DMS53 treated with DMSO at 0.1 percent for 48 hours (cell line): ENCODE results near the gene THOC3.
"Not testable (repeated sequence)": the region's sequence is repeated elsewhere in the genome, so short reads cannot be mapped to it uniquely, and the experiment has no call there.

ENCODE experiments used
- DNase-seq: peaks from one replicate; lab custom pipeline; 2025; ENCODE audit not compliant: unreplicated experiment; lab: John Stamatoyannopoulos, UW

The THOC3 gene

GRCh38 chr5:175967471-175968372 is at the start of gene THOC3:
Gene THOC3 (minus strand): TSS chr5:175968315. CDS start chr5:175968208, 107 bp downstream.
- DNase-seq: not testable (repeated sequence)

GRCh38 chr5:176017324-176017723 is 49.2 kb upstream of the THOC3 start:
- DNase-seq: not testable (repeated sequence)

GRCh38 chr5:176014360-176014759 is 46.2 kb upstream of the THOC3 start:
- DNase-seq: not testable (repeated sequence)

- DNase-seq: not testable (repeated sequence)
Observed at GRCh38 chr5:176011088-176011487, 43.0 kb upstream of the THOC3 start.

- DNase-seq: not testable (repeated sequence)
Observed at GRCh38 chr5:176010202-176010601, 42.1 kb upstream of the THOC3 start.

- DNase-seq: not testable (repeated sequence)
Observed at GRCh38 chr5:176007220-176007619, 39.1 kb upstream of the THOC3 start.

GRCh38 chr5:176006819-176007218 is 38.7 kb upstream of the THOC3 start:
- DNase-seq: not testable (repeated sequence)

- DNase-seq: not testable (repeated sequence)
Observed at GRCh38 chr5:175997979-175998378, 29.9 kb upstream of the THOC3 start.

GRCh38 chr5:175997495-175997894 is 29.4 kb upstream of the THOC3 start:
- DNase-seq: not testable (repeated sequence)

GRCh38 chr5:175996791-175997190 is 28.7 kb upstream of the THOC3 start:
- DNase-seq: not testable (repeated sequence)

GRCh38 chr5:175995506-175995905 is 27.4 kb upstream of the THOC3 start:
- not testable (repeated sequence) for DNase-seq

- not testable (repeated sequence) for DNase-seq
Observed at GRCh38 chr5:175979371-175979995, 11.4 kb upstream of the THOC3 start.

- DNase-seq: not testable (repeated sequence)
Observed at GRCh38 chr5:175968381-175968780, 266 bp upstream of the THOC3 start.

- DNase-seq: not testable (repeated sequence)
Observed at GRCh38 chr5:175962329-175962728, 5.8 kb downstream of the THOC3 start.

GRCh38 chr5:175960228-175960627 is 7.9 kb downstream of the THOC3 start:
- not testable (repeated sequence) for DNase-seq

GRCh38 chr5:175958515-175958914 is 9.6 kb downstream of the THOC3 start:
- not testable (repeated sequence) for DNase-seq

GRCh38 chr5:175954107-175954506 is 14.0 kb downstream of the THOC3 start:
- not testable (repeated sequence) for DNase-seq

- DNase-seq: not testable (repeated sequence)
Observed at GRCh38 chr5:175952810-175953209, 15.3 kb downstream of the THOC3 start.

- not testable (repeated sequence) for DNase-seq
Observed at GRCh38 chr5:175951339-175951969, 16.7 kb downstream of the THOC3 start.

- DNase-seq: not testable (repeated sequence)
Observed at GRCh38 chr5:175948329-175949108, 19.6 kb downstream of the THOC3 start.

- DNase-seq: not testable (repeated sequence)
Observed at GRCh38 chr5:175943253-175943652, 24.9 kb downstream of the THOC3 start.
